ENCODE results near the gene ERC1. TPM values are rescaled to one million over a fixed set of nuclear protein-coding genes. Genes with fewer than 3 reads are reported as not detected.
A peak's percentile ranks its signal among the peaks of the same experiment; 100 is the strongest.

The ERC1 gene
- total RNA-seq, 4 donors from 2014 or later, result 46.1 to 83.2 (median 63.8) TPM

GRCh38 chr12:1428671-1429070 is 437.6 kb downstream of the ERC1 start:
- no peak for DNase-seq (ENCODE audit: low spot score)
- no peak for TF ChIP-seq CTCF (IDR thresholded peaks at IDR 0.05)
- ATAC-seq (ENCODE audit: low FRiP score), result no peak

GRCh38 chr12:1429980-1430379 is 439.0 kb downstream of the ERC1 start:
- TF ChIP-seq CTCF (IDR thresholded peaks at IDR 0.05), result no peak
- DNase-seq (ENCODE audit: low spot score) (no peak), ATAC-seq (ENCODE audit: low FRiP score) (no peak)

- DNase-seq (ENCODE audit: low spot score) (no peak), ATAC-seq (ENCODE audit: low FRiP score) (no peak)
- no peak for TF ChIP-seq CTCF (IDR thresholded peaks at IDR 0.05)
Observed at GRCh38 chr12:1434296-1434955, 443.4 kb downstream of the ERC1 start.

- no peak for DNase-seq (ENCODE audit: low spot score)
- TF ChIP-seq CTCF (IDR thresholded peaks at IDR 0.05), result no peak
- no peak for ATAC-seq (ENCODE audit: low FRiP score)
Observed at GRCh38 chr12:1435044-1435443, 444.0 kb downstream of the ERC1 start.

- ATAC-seq (ENCODE audit: low FRiP score), result peak; percentile 50
- no peak for TF ChIP-seq CTCF (IDR thresholded peaks at IDR 0.05)
- no peak for DNase-seq (ENCODE audit: low spot score)
Observed at GRCh38 chr12:1435456-1435855, 444.4 kb downstream of the ERC1 start.

GRCh38 chr12:1436015-1436414 is 445.0 kb downstream of the ERC1 start:
- no peak for ATAC-seq (ENCODE audit: low FRiP score)
- TF ChIP-seq CTCF (IDR thresholded peaks at IDR 0.05), result no peak

GRCh38 chr12:1436981-1437380 is 446.0 kb downstream of the ERC1 start:
- TF ChIP-seq CTCF (IDR thresholded peaks at IDR 0.05), result no peak
- ATAC-seq (ENCODE audit: low FRiP score) (no peak), DNase-seq (ENCODE audit: low spot score) (no peak)

More at GRCh38 chr12:1436015-1436414, 445.0 kb downstream of the ERC1 start:
- no peak for DNase-seq (ENCODE audit: low spot score)

All from omental fat pad (tissue), 4 donors.